CD4-positive, alpha-beta T cell (primary cell): Measurements from ENCODE around the gene MYBL2. TPM values are rescaled to one million over a fixed set of nuclear protein-coding genes. Genes with fewer than 3 reads are reported as not detected.
A peak's percentile ranks its signal among the peaks of the same experiment; 100 is the strongest.

Experiments
- ATAC-seq: fragments of 200-7000 bp; cut with Tn5 transposase; one replicate; pipeline ENCODE4 v1.10.0; 2022; ENCODE audit warnings: mild to moderate bottlenecking; ENCODE audit not compliant: poor library complexity
- CTCF ChIA-PET: fragments of 350-600 bp; sonication (Branson Sonifier 250); formaldehyde crosslinking; loops from one replicate; lab custom pipeline; 2021; ENCODE audit warnings: antibody characterized with exemption, inconsistent platforms; lab: Charles Lee
- POLR2A ChIA-PET: fragments of 350-600 bp; sonication (Branson Sonifier 250); formaldehyde crosslinking; loops from one replicate; lab custom pipeline; 2021; ENCODE audit warnings: antibody characterized with exemption, inconsistent platforms; lab: Charles Lee
- DNase-seq, 14 experiments: peaks; one replicate each; pipeline ENCODE4 v3.0.0-alpha.2; 2013 to 2020; ENCODE audit warnings: mixed read lengths in 2 of 14
- H3K27ac ChIP-seq, 2 donors: one replicate each; pipeline versions ENCODE4 v1.5.1 to v1.7.0; 2013; ENCODE audit warnings: low read length in 2 of 2, low read depth in 1 of 2, mild to moderate bottlenecking in 1 of 2
- H3K27me3 ChIP-seq, 2 experiments: 1 replicate in 1 of 2; 2 replicates in 1 of 2; pipeline versions ENCODE4 v1.6.1 to v1.7.0; 2013; ENCODE audit warnings: low read length in 2 of 2, control low read depth in 1 of 2, mild to moderate bottlenecking in 1 of 2, moderate library complexity in 1 of 2; ENCODE audit not compliant: insufficient read depth in 2 of 2, control insufficient read depth in 1 of 2
- H3K36me3 ChIP-seq: one replicate; pipeline ENCODE4 v1.6.1; 2013; ENCODE audit warnings: low read length, control low read depth; ENCODE audit not compliant: insufficient read depth
- H3K4me1 ChIP-seq: one replicate; pipeline ENCODE4 v1.6.1; 2013; ENCODE audit warnings: low read length, control low read depth; ENCODE audit not compliant: insufficient read depth
- H3K4me3 ChIP-seq: one replicate; pipeline ENCODE4 v1.5.1; 2013; ENCODE audit warnings: mild to moderate bottlenecking, low read length, moderate library complexity
- H3K9me3 ChIP-seq, 2 experiments: 1 replicate in 1 of 2; 2 replicates in 1 of 2; pipeline versions ENCODE4 v1.6.1 to v1.7.0; 2013; ENCODE audit warnings: low read length in 2 of 2, mild to moderate bottlenecking in 2 of 2, control low read depth in 1 of 2, moderate library complexity in 1 of 2; ENCODE audit not compliant: control insufficient read depth in 1 of 2, insufficient read depth in 1 of 2
- H3K27ac Mint-ChIP-seq: one replicate; pipeline ENCODE4 v1.8.0; 2020; ENCODE audit warnings: mixed read lengths
- H3K27me3 Mint-ChIP-seq: one replicate; pipeline ENCODE4 v1.8.0; 2021; ENCODE audit warnings: mixed read lengths
- H3K36me3 Mint-ChIP-seq: one replicate; pipeline ENCODE4 v1.8.0; 2021; ENCODE audit warnings: low read depth, mixed read lengths
- H3K4me1 Mint-ChIP-seq: one replicate; pipeline ENCODE4 v1.8.0; 2021; ENCODE audit warnings: low read depth, mixed read lengths
- H3K4me3 Mint-ChIP-seq: one replicate; pipeline ENCODE4 v1.8.0; 2020; ENCODE audit warnings: mild to moderate bottlenecking, mixed read lengths
- H3K9me3 Mint-ChIP-seq: one replicate; pipeline ENCODE4 v1.8.0; 2020; ENCODE audit warnings: mixed read lengths
- CTCF ChIP-seq: fragments of 200-600 bp; IDR thresholded peaks from one replicate; pipeline ENCODE4 v1.8.0; 2022; ENCODE audit warnings: antibody characterized with exemption, mild to moderate bottlenecking
- intact Hi-C, 2 experiments: fragments of 100-400 bp; cut with DNase I in 1 of 2; cut with micrococcal nuclease in 1 of 2; formaldehyde crosslinking; loops; one replicate each; pipeline versions ENCODE4 v1.15.1 to v1.9.0; 2023 to 2025; cut with DNase I, micrococcal nuclease
- total RNA-seq, 174 experiments: library from RNA in 2 of 174; stranded (reverse) in 2 of 174; gene quantifications; one replicate each; pipeline ENCODE4 v1.2.3 and lab custom pipeline; 2021 to 2026

MYBL2 gene
- total RNA-seq, 2 experiments from 2014 or later, result 0.56 to 0.69 TPM

DNA sequence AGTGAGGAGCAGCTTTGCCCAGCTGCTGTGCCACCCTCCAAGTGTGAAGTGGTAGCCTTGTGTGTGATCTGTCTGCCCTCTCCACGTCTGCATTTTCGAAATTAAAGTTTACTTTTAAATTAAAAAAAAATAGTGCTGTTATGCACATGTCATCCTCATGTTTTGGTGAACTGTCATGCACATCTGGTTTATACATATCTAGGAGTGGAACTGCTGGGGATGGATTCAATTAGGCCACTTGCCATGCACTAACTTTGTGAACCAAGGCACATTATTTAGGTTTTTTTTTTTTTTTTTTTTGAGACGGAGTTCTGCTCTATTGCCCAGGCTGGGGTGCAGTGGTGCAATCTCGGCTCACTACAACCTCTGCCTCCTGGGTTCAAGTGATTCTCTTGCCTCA is 56.3 kb downstream of the MYBL2 start:
- Mint-ChIP-seq H3K27ac (peak overlapping the region; percentile 80), H3K9me3 (no peaks in the 10 kb centered on the region), H3K4me3 (no peak overlapping the region), H3K36me3 (no peaks in the 10 kb centered on the region), H3K4me1 (peaks cover 83% of the 10 kb centered on the region), H3K27me3 (no peaks in the 10 kb centered on the region)
- H3K27ac ChIP-seq, result no peak overlapping the region
- H3K4me3 ChIP-seq, result no peak overlapping the region
- no peaks in the 10 kb centered on the region for H3K27me3 ChIP-seq
- TF ChIP-seq CTCF, result no peak
- DNase-seq (no peak), ATAC-seq (no peak)
- POLR2A ChIA-PET, result no interaction called here
- H3K36me3 ChIP-seq, result no peaks in the 10 kb centered on the region
- H3K9me3 ChIP-seq, result no peaks in the 10 kb centered on the region
- H3K4me1 ChIP-seq, result peaks cover 37% of the 10 kb centered on the region
- CTCF ChIA-PET, result no interaction called here
- intact Hi-C loops, result loop anchor here in 1 of 2 experiments (5.0 kb wide), 1 partner anchor 56 kb away; the partner anchor contains the start of gene MYBL2

- Mint-ChIP-seq H3K27me3 (no peaks in the 10 kb centered on the region), H3K36me3 (no peaks in the 10 kb centered on the region), H3K4me3 (no peak overlapping the region), H3K27ac (peak overlapping the region; percentile 75), H3K9me3 (peaks cover 3% of the 10 kb centered on the region), H3K4me1 (peaks cover 83% of the 10 kb centered on the region)
- no peak for TF ChIP-seq CTCF
- no peak overlapping the region for H3K4me3 ChIP-seq
- H3K27ac ChIP-seq, result no peak overlapping the region
- H3K4me1 ChIP-seq, result peaks cover 36% of the 10 kb centered on the region
- H3K27me3 ChIP-seq, result no peaks in the 10 kb centered on the region
- ChIA-PET CTCF (no interaction called here), POLR2A (no interaction called here)
- intact Hi-C loops, result loop anchor here in 1 of 2 experiments (5.0 kb wide), 1 partner anchor 56 kb away; the partner anchor contains the start of gene MYBL2
- no peak for ATAC-seq
- H3K9me3 ChIP-seq, result no peaks in the 10 kb centered on the region
- no peaks in the 10 kb centered on the region for H3K36me3 ChIP-seq
- no peak for DNase-seq
Observed at GRCh38 chr20:43723735-43724134, 56.8 kb downstream of the MYBL2 start.

GRCh38 chr20:43724383-43724782 is 57.5 kb downstream of the MYBL2 start:
- Histone ChIP-seq H3K27me3 (no peaks in the 10 kb centered on the region), H3K4me3 (no peak overlapping the region), H3K9me3 (peaks cover 0 to under 1% of the 10 kb centered on the region in 2 experiments), H3K36me3 (no peaks in the 10 kb centered on the region), H3K27ac (no peak overlapping the region), H3K4me1 (peaks cover 43% of the 10 kb centered on the region)
- ChIA-PET CTCF (no interaction called here), POLR2A (no interaction called here)
- no peak for TF ChIP-seq CTCF
- peaks cover 83% of the 10 kb centered on the region for H3K4me1 Mint-ChIP-seq
- intact Hi-C loops, result loop anchor here in 1 of 2 experiments (5.0 kb wide), 1 partner anchor 57 kb away; the partner anchor contains the start of gene MYBL2
- H3K36me3 Mint-ChIP-seq, result no peaks in the 10 kb centered on the region
- H3K9me3 Mint-ChIP-seq, result peaks cover 4% of the 10 kb centered on the region
- ATAC-seq (no peak), DNase-seq (no peak)
- H3K27me3 Mint-ChIP-seq, result no peaks in the 10 kb centered on the region
- no peak overlapping the region for H3K4me3 Mint-ChIP-seq
- peak overlapping the region; percentile 75 for H3K27ac Mint-ChIP-seq
